Neural progenitor cell (in vitro differentiated cells): ENCODE measurements around the gene MYBBP1A. TPM values are rescaled to one million over a fixed set of nuclear protein-coding genes. Genes with fewer than 3 reads are reported as not detected.

Experiments
- DNase-seq: peaks from one replicate; pipeline ENCODE4 v3.0.0-alpha.2; 2016; ENCODE audit warnings: low spot score
- H2AFZ ChIP-seq: fragments of 200-600 bp; sonication (generic); replicated peaks from 2 replicates; pipeline ENCODE4 v1.6.1; 2016; ENCODE audit warnings: antibody characterized with exemption
- H3F3A ChIP-seq: fragments of 200-600 bp; sonication (generic); 2 replicates; pipeline ENCODE4 v1.6.1; 2016; ENCODE audit warnings: antibody characterized with exemption, low read depth
- H3K27ac ChIP-seq: fragments of 200-600 bp; sonication (generic); 2 replicates; pipeline ENCODE4 v1.5.1; 2016; ENCODE audit warnings: mild to moderate bottlenecking
- H3K27me3 ChIP-seq: fragments of 200-600 bp; sonication (generic); 2 replicates; pipeline ENCODE4 v1.6.1; 2016; ENCODE audit warnings: mild to moderate bottlenecking, moderate library complexity
- H3K36me3 ChIP-seq: fragments of 200-600 bp; sonication (generic); 2 replicates; pipeline ENCODE4 v1.5.1; 2016
- H3K4me1 ChIP-seq: fragments of 200-600 bp; sonication (generic); 2 replicates; pipeline ENCODE4 v1.6.1; 2016; ENCODE audit warnings: mixed run types
- H3K4me2 ChIP-seq: fragments of 200-600 bp; sonication (generic); 2 replicates; pipeline ENCODE4 v1.6.1; 2016
- H3K4me3 ChIP-seq: fragments of 200-600 bp; sonication (generic); 2 replicates; pipeline ENCODE4 v1.5.1; 2016
- H3K79me2 ChIP-seq: fragments of 200-600 bp; sonication (generic); 2 replicates; pipeline ENCODE4 v1.6.1; 2016; ENCODE audit warnings: low read depth
- H3K9ac ChIP-seq: fragments of 200-600 bp; sonication (generic); 2 replicates; pipeline ENCODE4 v1.6.1; 2016
- H3K9me3 ChIP-seq: fragments of 200-600 bp; sonication (generic); 2 replicates; pipeline ENCODE4 v1.5.1; 2016; ENCODE audit warnings: low read depth
- H4K20me1 ChIP-seq: fragments of 200-600 bp; sonication (generic); 2 replicates; pipeline ENCODE4 v1.6.1; 2016; ENCODE audit warnings: low read depth
- H3K27ac Mint-ChIP-seq: 3 replicates; pipeline ENCODE4 v1.8.0; 2021; ENCODE audit warnings: mixed read lengths
- H3K27me3 Mint-ChIP-seq: 2 replicates; pipeline ENCODE4 v1.8.0; 2022; ENCODE audit warnings: low read depth, mild to moderate bottlenecking, inconsistent platforms, moderate library complexity, mixed read lengths; ENCODE audit not compliant: insufficient read depth
- H3K36me3 Mint-ChIP-seq: 3 replicates; pipeline ENCODE4 v1.8.0; 2021; ENCODE audit warnings: mixed read lengths
- H3K4me1 Mint-ChIP-seq: 3 replicates; pipeline ENCODE4 v1.8.0; 2021; ENCODE audit warnings: mixed read lengths
- H3K4me3 Mint-ChIP-seq: 3 replicates; pipeline ENCODE4 v1.8.0; 2021; ENCODE audit warnings: mild to moderate bottlenecking, moderate library complexity, mixed read lengths
- H3K9me3 Mint-ChIP-seq: 3 replicates; pipeline ENCODE4 v1.8.0; 2020; ENCODE audit warnings: mixed read lengths
- EZH2 ChIP-seq: fragments of 200-600 bp; sonication (generic); IDR thresholded peaks from 2 replicates; pipeline ENCODE4 v1.6.1; 2017; ENCODE audit warnings: antibody characterized with exemption, mild to moderate bottlenecking, moderate library complexity
- EZH2phosphoT487 ChIP-seq: fragments of 200-600 bp; sonication (generic); IDR thresholded peaks from 2 replicates; pipeline ENCODE4 v1.6.1; 2017; ENCODE audit warnings: antibody characterized with exemption
- total RNA-seq: library from RNA; depleted of rRNA; stranded (reverse); fragments of >200 nt; gene quantifications from 2 replicates; pipeline ENCODE4 v1.2.3, GENCODE V29; 2015; ENCODE audit warnings: low replicate concordance
- TF ChIP-seq, protein P1 (sequence below): fragments of 200-600 bp; sonication (generic); IDR thresholded peaks from 2 replicates; pipeline ENCODE4 v1.5.1; 2017; ENCODE audit warnings: antibody characterized with exemption, mild to moderate bottlenecking

MYBBP1A gene
- total RNA-seq, 1 donor from 2014 or later, result 17.4 TPM

- H3K4me1 Mint-ChIP-seq, result peaks cover 15% of the 10 kb centered on the region
These were observed 66.1 kb downstream of the MYBBP1A start for GRCh38 chr17:4488989-4489595.

More at GRCh38 chr17:4488989-4489595, 66.1 kb downstream of the MYBBP1A start:
- Histone ChIP-seq H3F3A (no peaks in the 10 kb centered on the region), H3K4me1 (no peaks in the 10 kb centered on the region), H3K4me3 (no peak overlapping the region), H3K9ac (no peak overlapping the region), H3K27me3 (no peaks in the 10 kb centered on the region), H3K79me2 (no peaks in the 10 kb centered on the region), H3K4me2 (no peak overlapping the region), H3K27ac (no peak overlapping the region), H4K20me1 (peaks cover 12% of the 10 kb centered on the region), H3K9me3 (no peaks in the 10 kb centered on the region), H3K36me3 (no peaks in the 10 kb centered on the region), H2AFZ (no peak overlapping the region)
- H3K36me3 Mint-ChIP-seq, result no peaks in the 10 kb centered on the region
- no peak for DNase-seq
- no peak overlapping the region for H3K4me3 Mint-ChIP-seq
- TF ChIP-seq EZH2, result no peak
- TF ChIP-seq, protein P1, sequence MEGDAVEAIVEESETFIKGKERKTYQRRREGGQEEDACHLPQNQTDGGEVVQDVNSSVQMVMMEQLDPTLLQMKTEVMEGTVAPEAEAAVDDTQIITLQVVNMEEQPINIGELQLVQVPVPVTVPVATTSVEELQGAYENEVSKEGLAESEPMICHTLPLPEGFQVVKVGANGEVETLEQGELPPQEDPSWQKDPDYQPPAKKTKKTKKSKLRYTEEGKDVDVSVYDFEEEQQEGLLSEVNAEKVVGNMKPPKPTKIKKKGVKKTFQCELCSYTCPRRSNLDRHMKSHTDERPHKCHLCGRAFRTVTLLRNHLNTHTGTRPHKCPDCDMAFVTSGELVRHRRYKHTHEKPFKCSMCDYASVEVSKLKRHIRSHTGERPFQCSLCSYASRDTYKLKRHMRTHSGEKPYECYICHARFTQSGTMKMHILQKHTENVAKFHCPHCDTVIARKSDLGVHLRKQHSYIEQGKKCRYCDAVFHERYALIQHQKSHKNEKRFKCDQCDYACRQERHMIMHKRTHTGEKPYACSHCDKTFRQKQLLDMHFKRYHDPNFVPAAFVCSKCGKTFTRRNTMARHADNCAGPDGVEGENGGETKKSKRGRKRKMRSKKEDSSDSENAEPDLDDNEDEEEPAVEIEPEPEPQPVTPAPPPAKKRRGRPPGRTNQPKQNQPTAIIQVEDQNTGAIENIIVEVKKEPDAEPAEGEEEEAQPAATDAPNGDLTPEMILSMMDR, result no peak
- TF ChIP-seq EZH2phosphoT487, result no peak
- no peak overlapping the region for H3K27ac Mint-ChIP-seq
- no peaks in the 10 kb centered on the region for H3K9me3 Mint-ChIP-seq
- H3K27me3 Mint-ChIP-seq, result peaks cover 6% of the 10 kb centered on the region

Other genes with a start within 250 kb of the MYBBP1A start
- gene UBE2G1, start 188.7 kb downstream of the MYBBP1A start, total RNA-seq, result 71.4 and 88.5 TPM in 2 replicates
- gene SPNS3, start 121.4 kb downstream of the MYBBP1A start, total RNA-seq, result not detected in 2 replicates
- 0.34 and 1.7 TPM in 2 replicates for gene SPNS2, start 56.5 kb downstream of the MYBBP1A start, total RNA-seq
- gene GGT6, start 5.2 kb upstream of the MYBBP1A start, total RNA-seq, result not detected in 2 replicates
- gene SMTNL2, start 29.1 kb upstream of the MYBBP1A start, total RNA-seq, result 3.0 and 5.2 TPM in 2 replicates
- gene ALOX15, start 86.3 kb upstream of the MYBBP1A start, total RNA-seq, result 0.12 TPM in 1 of 2 replicates, not detected in the other
- 22.4 and 38.1 TPM in 2 replicates for gene PELP1, start 148.8 kb upstream of the MYBBP1A start, total RNA-seq
- gene ARRB2, start 155.2 kb upstream of the MYBBP1A start, total RNA-seq, result 33.3 and 64.9 TPM in 2 replicates
- 27.3 and 31.6 TPM in 2 replicates for gene MED11, start 176.0 kb upstream of the MYBBP1A start, total RNA-seq
- gene ZMYND15, start 184.4 kb upstream of the MYBBP1A start, total RNA-seq, result not detected in 2 replicates
- 0.21 and 0.43 TPM in 2 replicates for gene CXCL16, start 184.5 kb upstream of the MYBBP1A start, total RNA-seq
- gene TM4SF5, start 216.5 kb upstream of the MYBBP1A start, total RNA-seq, result not detected in 2 replicates
- 0.31 TPM in 1 of 2 replicates, not detected in the other for gene VMO1, start 231.0 kb upstream of the MYBBP1A start, total RNA-seq
- gene GLTPD2, start 233.6 kb upstream of the MYBBP1A start, total RNA-seq, result not detected in 2 replicates
- 144 and 199 TPM in 2 replicates for gene PSMB6, start 240.8 kb upstream of the MYBBP1A start, total RNA-seq